ENCODE measurements around the gene BMP8A. TPM values are rescaled to one million over a fixed set of nuclear protein-coding genes. Genes with fewer than 3 reads are reported as not detected.

Gene BMP8A
- total RNA-seq (2022; extraction: Qiagen RNA extraction): 0.07 to 0.29 TPM (median 0.13 TPM) in 5 replicates

GRCh38 chr1:39491146-39491921 is at the start of gene BMP8A:
Gene BMP8A (plus strand): TSS chr1:39491636. CDS start chr1:39491992, 356 bp downstream.

Other genes starting within 250 kb of the BMP8A start
- gene PABPC4, start 85.2 kb downstream of the BMP8A start, total RNA-seq (2022; extraction: Qiagen RNA extraction): 117 to 148 TPM (median 121 TPM) in 5 replicates
- 3.1 to 3.5 TPM (median 3.4 TPM) in 5 replicates for gene HEYL, start 148.0 kb downstream of the BMP8A start, total RNA-seq (2022; extraction: Qiagen RNA extraction)
- gene NT5C1A, start 180.5 kb downstream of the BMP8A start, total RNA-seq (2022; extraction: Qiagen RNA extraction): 0.06 TPM in 1 of 5 replicates, not detected in the others
- gene HPCAL4, start 199.8 kb downstream of the BMP8A start, total RNA-seq (2022; extraction: Qiagen RNA extraction): 0.21 to 0.27 TPM (median 0.23 TPM) in 5 replicates
- 38.0 to 40.4 TPM (median 39.6 TPM) in 5 replicates for gene PPIE, start 247.2 kb downstream of the BMP8A start, total RNA-seq (2022; extraction: Qiagen RNA extraction)